ENCODE data around the gene YIF1A. TPM values are rescaled to one million over a fixed set of nuclear protein-coding genes. Genes with fewer than 3 reads are reported as not detected.
A peak's percentile ranks its signal among the peaks of the same experiment; 100 is the strongest.

YIF1A gene
- total RNA-seq, 1 experiment from 2014 or later: 64.3 TPM

GRCh38 chr11:66312549-66313320 lies 23.8 kb upstream of the YIF1A start:
- Histone ChIP-seq H3K9me3 (ENCODE audit: control insufficient read depth, low read depth, low read length) (no peaks in the 10 kb centered on the region), H3K4ac (ENCODE audit: low read depth, low read length) (no peak overlapping the region), H2BK12ac (ENCODE audit: insufficient read length, low read depth, low read length) (no peak overlapping the region), H2BK120ac (ENCODE audit: low read depth, low read length, poor library complexity, severe bottlenecking) (no peak overlapping the region), H4K5ac (ENCODE audit: insufficient read length, low read depth, low read length) (no peak overlapping the region), H3K18ac (ENCODE audit: insufficient read length, low read depth, low read length) (peak overlapping the region; percentile 64), H2BK20ac (ENCODE audit: low read depth, low read length, poor library complexity, severe bottlenecking) (no peak overlapping the region), H3K27ac (ENCODE audit: insufficient read length, low read depth, low read length) (no peak overlapping the region), H3K14ac (ENCODE audit: insufficient read depth, low read length) (peak overlapping the region; percentile 82), H3K27me3 (ENCODE audit: insufficient read depth, low read length) (no peaks in the 10 kb centered on the region), H2BK5ac (ENCODE audit: insufficient read length, low read length) (no peak overlapping the region), H4K20me1 (ENCODE audit: control insufficient read depth, insufficient read depth, insufficient read length) (no peaks in the 10 kb centered on the region), H3K56ac (ENCODE audit: insufficient read length, low read depth, low read length) (no peak overlapping the region), H3K79me1 (ENCODE audit: insufficient read depth, low read depth, low read length, poor library complexity, severe bottlenecking) (no peaks in the 10 kb centered on the region), H3K79me2 (ENCODE audit: insufficient read depth, low read length) (no peaks in the 10 kb centered on the region), H3K23me2 (ENCODE audit: insufficient read length, low read depth, low read length, poor library complexity, severe bottlenecking) (peaks cover 12% of the 10 kb centered on the region), H2AK5ac (ENCODE audit: insufficient read length, low read length) (no peak overlapping the region), H4K91ac (ENCODE audit: insufficient read length, low read depth, low read length) (no peak overlapping the region), H3K23ac (ENCODE audit: insufficient read length, low read depth, low read length) (no peak overlapping the region), H3T11ph (ENCODE audit: low read length) (no peak overlapping the region), H2BK15ac (ENCODE audit: low read depth, low read length) (no peak overlapping the region), H3K9ac (ENCODE audit: extremely low read depth, insufficient read length, low read length) (no peak overlapping the region), H3K4me2 (ENCODE audit: insufficient read depth, insufficient read length, low read length) (peak overlapping the region; percentile 48), H4K8ac (replicated peaks; ENCODE audit: insufficient read length, low read depth, low read length) (no peak overlapping the region), H3K4me1 (ENCODE audit: insufficient read depth, low read length) (peaks cover 2% of the 10 kb centered on the region; the same call in 1 of the 2 replicates), H2AFZ (ENCODE audit: low read length) (no peak overlapping the region)
- Mint-ChIP-seq H3K27ac (peak overlapping the region; percentile 97 to 99 (median 98)), H3K9me3 (no peaks in the 10 kb centered on the region; a peak in 1 of 5 replicates), H3K4me3 (peak overlapping the region; percentile 78 to 86), H3K4me1 (peaks cover 15 to 25% of the 10 kb centered on the region in 2 experiments), H3K36me3 (ENCODE audit: insufficient read depth in 1 of 3, low read depth in 3 of 3) (no peaks in the 10 kb centered on the region; a peak in 1 of 7 replicates), H3K27me3 (ENCODE audit: low read depth) (peaks cover 19% of the 10 kb centered on the region)
- peak; percentile 99 for DNase-seq
- no peak for TF ChIP-seq CTCF (conservative IDR thresholded peaks at IDR 0.05)
- WGBS (ENCODE audit: extremely low coverage, insufficient read length, low lambda C conversion rate): no CpG with 5 or more reads among the region's 52 CpGs

Data from H9 (cell line).